HFF-Myc (cell line): Measurements from ENCODE around the gene RGS12.

Experiments used
- DNase-seq: peaks from one replicate; pipeline ENCODE4 v3.0.0-alpha.2; 2011; ENCODE audit warnings: low read depth; ENCODE audit errors: extremely low read depth
- H3K4me3 ChIP-seq: replicated peaks from 2 replicates; pipeline ENCODE4 v1.5.1; 2011; ENCODE audit warnings: low read depth, mild to moderate bottlenecking, control low read depth, low read length
- TF ChIP-seq, protein P1 (sequence below): IDR thresholded peaks from 2 replicates; pipeline ENCODE4 v1.5.1; 2012; ENCODE audit warnings: mild to moderate bottlenecking, low read depth, low read length, control low read depth; ENCODE audit errors: missing control alignments

The RGS12 gene

DNA sequence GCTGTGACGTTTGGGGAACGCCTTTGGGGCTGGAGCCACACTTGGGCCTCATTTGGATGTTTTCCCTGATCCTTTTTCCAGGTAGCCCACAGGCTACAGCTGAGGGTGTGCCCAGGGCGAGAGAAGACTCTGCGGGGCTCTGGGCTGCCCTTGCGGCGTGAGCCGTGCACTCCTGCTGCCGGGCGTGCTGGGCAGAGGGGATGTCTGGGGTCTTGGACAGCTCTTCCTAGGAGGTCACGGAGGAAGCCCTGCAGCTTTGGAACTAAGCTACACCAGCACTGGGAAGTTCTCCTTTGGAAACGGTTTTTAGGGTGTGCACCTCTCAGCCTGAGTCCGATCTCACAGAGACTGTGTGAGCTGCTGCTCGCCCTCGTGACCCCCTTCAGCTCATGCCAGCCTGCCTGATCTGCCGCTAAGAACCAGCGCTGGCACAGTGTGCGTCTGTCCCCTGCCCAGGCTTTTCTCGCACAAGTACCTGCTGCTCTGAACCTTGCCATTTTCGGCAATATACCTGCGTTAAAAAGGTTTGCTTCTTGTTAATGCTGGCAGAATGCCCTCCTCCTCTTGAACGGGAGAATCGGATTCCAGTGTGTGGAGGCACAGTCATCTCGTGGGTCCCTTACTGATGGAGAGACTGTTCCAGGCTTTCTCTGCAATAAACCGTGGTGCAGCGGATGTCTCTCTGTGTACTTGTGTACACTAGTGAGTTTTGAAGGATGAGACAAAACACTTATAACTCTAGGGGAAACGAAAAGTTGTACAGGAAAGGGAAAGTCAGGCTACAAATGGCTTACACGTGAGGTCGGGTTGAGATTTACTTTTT, 29.6 kb upstream of the RGS12 start:
- DNase-seq: no peak
- no peak overlapping the region for H3K4me3 ChIP-seq
- TF ChIP-seq, protein P1, sequence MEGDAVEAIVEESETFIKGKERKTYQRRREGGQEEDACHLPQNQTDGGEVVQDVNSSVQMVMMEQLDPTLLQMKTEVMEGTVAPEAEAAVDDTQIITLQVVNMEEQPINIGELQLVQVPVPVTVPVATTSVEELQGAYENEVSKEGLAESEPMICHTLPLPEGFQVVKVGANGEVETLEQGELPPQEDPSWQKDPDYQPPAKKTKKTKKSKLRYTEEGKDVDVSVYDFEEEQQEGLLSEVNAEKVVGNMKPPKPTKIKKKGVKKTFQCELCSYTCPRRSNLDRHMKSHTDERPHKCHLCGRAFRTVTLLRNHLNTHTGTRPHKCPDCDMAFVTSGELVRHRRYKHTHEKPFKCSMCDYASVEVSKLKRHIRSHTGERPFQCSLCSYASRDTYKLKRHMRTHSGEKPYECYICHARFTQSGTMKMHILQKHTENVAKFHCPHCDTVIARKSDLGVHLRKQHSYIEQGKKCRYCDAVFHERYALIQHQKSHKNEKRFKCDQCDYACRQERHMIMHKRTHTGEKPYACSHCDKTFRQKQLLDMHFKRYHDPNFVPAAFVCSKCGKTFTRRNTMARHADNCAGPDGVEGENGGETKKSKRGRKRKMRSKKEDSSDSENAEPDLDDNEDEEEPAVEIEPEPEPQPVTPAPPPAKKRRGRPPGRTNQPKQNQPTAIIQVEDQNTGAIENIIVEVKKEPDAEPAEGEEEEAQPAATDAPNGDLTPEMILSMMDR: no peak

GRCh38 chr4:3263876-3264193, 29.0 kb upstream of the RGS12 start:
- TF ChIP-seq, protein P1: no peak
- no peak overlapping the region for H3K4me3 ChIP-seq
- no peak for DNase-seq

- TF ChIP-seq, protein P1: no peak
- DNase-seq: no peak
- no peak overlapping the region for H3K4me3 ChIP-seq
Observed at GRCh38 chr4:3266076-3266475, 26.7 kb upstream of the RGS12 start.

GRCh38 chr4:3267576-3268394, 25.0 kb upstream of the RGS12 start:
- no peak overlapping the region for H3K4me3 ChIP-seq
- DNase-seq: no peak
- TF ChIP-seq, protein P1: no peak

DNA sequence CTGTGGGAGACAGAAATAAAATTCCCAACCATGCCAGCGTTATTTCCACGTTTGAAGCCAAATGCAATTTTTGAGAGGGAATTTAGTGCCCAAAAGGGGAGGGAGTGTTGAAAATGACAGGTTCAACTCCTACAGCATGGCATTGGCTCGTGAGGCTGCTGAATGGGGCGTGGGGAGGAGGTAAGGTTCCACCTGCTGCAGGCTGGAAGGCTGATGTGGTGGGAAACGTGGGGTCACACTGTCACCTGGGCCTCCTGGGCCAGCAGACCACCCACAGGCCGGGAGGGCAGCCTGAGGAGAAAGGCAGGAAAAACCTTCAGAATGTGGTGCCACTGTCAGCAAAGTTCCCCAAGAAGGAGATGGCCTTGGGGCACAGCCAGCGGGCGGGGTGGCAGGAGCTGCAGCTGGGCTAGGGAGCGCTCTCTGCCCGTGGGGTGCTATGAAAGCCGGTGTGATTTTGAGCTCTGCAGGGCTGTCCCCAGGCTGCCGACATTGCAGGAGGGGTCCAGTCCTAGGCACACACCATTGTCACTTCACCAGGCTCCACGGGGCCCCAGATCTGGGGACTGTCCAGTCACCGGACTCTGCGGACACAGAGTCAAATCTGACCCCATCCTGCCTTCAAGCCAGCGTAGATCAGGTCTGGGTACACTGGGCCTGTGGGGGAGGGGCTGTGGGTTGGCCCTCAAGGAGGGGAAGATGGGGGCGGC, 24.3 kb upstream of the RGS12 start:
- no peak overlapping the region for H3K4me3 ChIP-seq
- DNase-seq: no peak
- TF ChIP-seq, protein P1: no peak

DNA sequence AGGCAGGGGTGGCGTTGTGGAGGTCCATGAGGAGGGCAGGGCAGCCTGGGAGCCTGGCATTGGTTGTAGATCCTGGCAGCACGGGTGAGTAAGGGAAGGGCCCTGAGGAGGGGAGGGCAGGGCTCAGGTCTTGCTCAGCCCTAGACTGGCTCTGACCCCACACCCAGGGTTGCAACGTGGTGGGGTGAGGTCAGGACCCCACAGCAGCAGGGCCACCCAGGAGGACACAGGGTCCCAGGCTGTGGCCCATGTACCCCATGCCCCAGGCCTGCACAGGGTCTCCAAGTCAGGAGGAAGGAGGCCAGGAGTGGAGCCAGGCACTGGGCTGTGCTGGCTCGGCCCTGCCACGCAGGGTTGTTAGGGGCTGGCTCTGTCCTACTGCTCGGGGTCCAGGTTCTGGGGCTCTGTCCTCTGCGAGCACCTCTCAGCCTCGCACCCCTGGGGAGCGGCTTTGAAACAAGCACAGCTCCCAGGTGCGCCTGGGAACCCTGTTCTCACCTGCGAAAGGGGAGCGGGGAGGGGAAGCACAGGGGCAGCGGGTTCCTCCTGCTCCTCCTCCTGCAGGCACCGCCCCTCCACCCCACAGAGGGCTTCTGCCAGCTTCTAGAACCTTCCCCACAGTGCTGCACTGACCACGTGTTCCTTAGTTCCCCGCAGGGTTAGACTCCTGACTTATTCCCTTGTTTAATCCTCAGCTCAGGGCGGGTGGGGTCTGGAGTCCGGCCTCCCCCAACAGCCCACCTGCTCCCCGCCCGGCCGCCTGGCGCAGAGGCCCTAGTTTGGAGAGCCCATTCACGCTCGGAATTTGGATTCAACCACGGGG, 23.5 kb upstream of the RGS12 start:
- no peak for DNase-seq
- H3K4me3 ChIP-seq: no peak overlapping the region
- TF ChIP-seq, protein P1: no peak
